ENCODE measurements around the gene CUL9.
A peak's percentile ranks its signal among the peaks of the same experiment; 100 is the strongest.
"Not testable (repeated sequence)": the region's sequence is repeated elsewhere in the genome, so short reads cannot be mapped to it uniquely, and the experiment has no call there.

Gene CUL9

GRCh38 chr6:43181942-43182860 is at the start of gene CUL9:
Gene CUL9 (plus strand): TSS chr6:43182196. CDS start chr6:43184311, 2,115 bp downstream.
- peak; percentile 77 for DNase-seq (ENCODE audit: low read depth)

GRCh38 chr6:43138267-43138666 is 43.7 kb upstream of the CUL9 start:
- no peak for DNase-seq (ENCODE audit: low read depth)

GRCh38 chr6:43139973-43140372 is 42.0 kb upstream of the CUL9 start:
- not testable (repeated sequence) for DNase-seq (ENCODE audit: low read depth)

GRCh38 chr6:43141644-43142043 is 40.4 kb upstream of the CUL9 start:
- no peak for DNase-seq (ENCODE audit: low read depth)

- no peak for DNase-seq (ENCODE audit: low read depth)
Measured at GRCh38 chr6:43142101-43142500, 39.9 kb upstream of the CUL9 start.

- DNase-seq (ENCODE audit: low read depth): peak; percentile 92
Measured at GRCh38 chr6:43143235-43144128, 38.5 kb upstream of the CUL9 start.

GRCh38 chr6:43144879-43145278 is 37.1 kb upstream of the CUL9 start:
- peak; percentile 45 for DNase-seq (ENCODE audit: low read depth)

GRCh38 chr6:43146261-43146660 is 35.7 kb upstream of the CUL9 start:
- DNase-seq (ENCODE audit: low read depth): no peak

GRCh38 chr6:43146709-43147688 is 35.0 kb upstream of the CUL9 start:
- DNase-seq (ENCODE audit: low read depth): no peak

- DNase-seq (ENCODE audit: low read depth): no peak
Measured at GRCh38 chr6:43147691-43148477, 34.1 kb upstream of the CUL9 start.

GRCh38 chr6:43149265-43149664 is 32.7 kb upstream of the CUL9 start:
- peak; percentile 47 for DNase-seq (ENCODE audit: low read depth)

GRCh38 chr6:43150051-43150751 is 31.8 kb upstream of the CUL9 start:
- DNase-seq (ENCODE audit: low read depth): no peak

- no peak for DNase-seq (ENCODE audit: low read depth)
Measured at GRCh38 chr6:43159599-43159998, 22.4 kb upstream of the CUL9 start.

- no peak for DNase-seq (ENCODE audit: low read depth)
Measured at GRCh38 chr6:43163899-43164298, 18.1 kb upstream of the CUL9 start.

GRCh38 chr6:43170417-43170930 is 11.5 kb upstream of the CUL9 start:
- DNase-seq (ENCODE audit: low read depth): peak; percentile 90

GRCh38 chr6:43170931-43171706 is 10.9 kb upstream of the CUL9 start, which contains the start of gene SRF:
Gene SRF (plus strand): TSS chr6:43171269. CDS start chr6:43171657, 388 bp downstream.
- peak; percentile 100 for DNase-seq (ENCODE audit: low read depth)

GRCh38 chr6:43171707-43172103 is 10.3 kb upstream of the CUL9 start:
- DNase-seq (ENCODE audit: low read depth): peak; percentile 38

- DNase-seq (ENCODE audit: low read depth): peak; percentile 58
Measured at GRCh38 chr6:43172104-43173007, 9.6 kb upstream of the CUL9 start.

Measured in ELR (cell line).